CD8-positive, alpha-beta memory T cell (primary cell): Measurements from ENCODE around the gene SLC4A1AP. TPM values are rescaled to one million over a fixed set of nuclear protein-coding genes. Genes with fewer than 3 reads are reported as not detected.

Source experiments
- CTCF ChIA-PET: fragments of 350-600 bp; sonication (Branson Sonifier 250); formaldehyde crosslinking; loops from one replicate; lab custom pipeline; 2021; ENCODE audit warnings: antibody characterized with exemption; lab: Charles Lee
- POLR2A ChIA-PET: fragments of 350-600 bp; sonication (Branson Sonifier 250); formaldehyde crosslinking; loops from one replicate; lab custom pipeline; 2021; ENCODE audit warnings: antibody characterized with exemption; lab: Charles Lee
- DNase-seq, 5 donors: peaks; one replicate each; pipeline versions ENCODE4 v3.0.0 to v3.0.0-alpha.2; 2020 to 2022; ENCODE audit warnings: mixed read lengths in 1 of 5
- H3K27ac ChIP-seq: one replicate; pipeline ENCODE4 v1.7.0; 2013; ENCODE audit warnings: low read depth, mild to moderate bottlenecking, low read length, moderate library complexity
- H3K27me3 ChIP-seq: 2 replicates; pipeline ENCODE4 v1.7.0; 2013; ENCODE audit warnings: low read length, mild to moderate bottlenecking; ENCODE audit not compliant: insufficient read depth, poor library complexity, severe bottlenecking
- H3K36me3 ChIP-seq: 2 replicates; pipeline ENCODE4 v1.7.0; 2013; ENCODE audit warnings: mild to moderate bottlenecking, low read length, moderate library complexity; ENCODE audit not compliant: insufficient read depth
- H3K4me1 ChIP-seq: 2 replicates; pipeline ENCODE4 v1.7.0; 2013; ENCODE audit warnings: mild to moderate bottlenecking, low read length, moderate library complexity; ENCODE audit not compliant: insufficient read depth
- H3K4me3 ChIP-seq: 2 replicates; pipeline ENCODE4 v1.7.0; 2013; ENCODE audit warnings: mild to moderate bottlenecking, low read length
- H3K9me3 ChIP-seq: 2 replicates; pipeline ENCODE4 v1.7.0; 2013; ENCODE audit warnings: mild to moderate bottlenecking, low read length
- H3K27ac Mint-ChIP-seq, 8 donors: one replicate each; pipeline ENCODE4 v1.8.0; 2020 to 2021; ENCODE audit warnings: mixed read lengths in 8 of 8, mild to moderate bottlenecking in 6 of 8, inconsistent platforms in 3 of 8, moderate library complexity in 3 of 8
- H3K27me3 Mint-ChIP-seq, 2 donors: one replicate each; pipeline ENCODE4 v1.8.0; 2020 to 2021; ENCODE audit warnings: mixed read lengths in 2 of 2, mild to moderate bottlenecking in 1 of 2, moderate library complexity in 1 of 2
- H3K36me3 Mint-ChIP-seq, 3 donors: one replicate each; pipeline ENCODE4 v1.8.0; 2020 to 2021; ENCODE audit warnings: mixed read lengths in 3 of 3, inconsistent platforms in 1 of 3, mild to moderate bottlenecking in 1 of 3
- H3K4me1 Mint-ChIP-seq, 3 donors: one replicate each; pipeline ENCODE4 v1.8.0; 2020 to 2021; ENCODE audit warnings: mixed read lengths in 3 of 3, inconsistent platforms in 1 of 3, mild to moderate bottlenecking in 1 of 3
- H3K4me3 Mint-ChIP-seq, 7 donors: one replicate each; pipeline ENCODE4 v1.8.0; 2020 to 2021; ENCODE audit warnings: mixed read lengths in 7 of 7, mild to moderate bottlenecking in 6 of 7, moderate library complexity in 4 of 7, inconsistent platforms in 2 of 7
- H3K9me3 Mint-ChIP-seq, 5 donors: one replicate each; pipeline ENCODE4 v1.8.0; 2020 to 2022; ENCODE audit warnings: mixed read lengths in 5 of 5, mild to moderate bottlenecking in 3 of 5, moderate library complexity in 2 of 5, inconsistent platforms in 1 of 5
- polyA plus RNA-seq: library from polyadenylated mRNA; unstranded; fragments of 300-500 nt; fragmentation: Illumina TruSeq; gene quantifications from one replicate; pipeline ENCODE4 v1.2.3, GENCODE V29; 2021
- total RNA-seq, 2 experiments: library from RNA; stranded (reverse); gene quantifications; one replicate each; pipeline ENCODE4 v1.2.3, GENCODE V29; 2021

The SLC4A1AP gene
- total and polyA plus RNA-seq, 3 experiments from 2014 or later: 28.6 to 29.6 (median 29.1) TPM

DNA sequence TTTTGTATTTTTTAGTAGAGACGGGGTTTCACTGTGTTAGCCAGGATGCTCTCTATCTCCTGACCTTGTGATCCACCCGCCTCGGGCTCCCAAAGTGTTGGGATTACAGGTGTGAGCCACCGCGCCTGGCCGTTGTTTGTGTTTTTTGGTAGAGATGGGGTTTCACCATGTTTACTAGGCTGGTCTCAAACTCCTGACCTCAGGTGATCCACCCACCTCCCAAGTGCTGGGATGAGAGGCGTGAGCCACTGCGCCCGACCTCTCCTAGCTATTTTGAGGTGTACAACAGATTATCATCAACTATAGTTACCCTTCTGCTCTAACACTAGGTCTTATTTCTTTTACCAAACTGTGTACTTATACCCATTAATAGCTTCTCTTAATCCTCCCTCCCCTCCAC lies 78.9 kb downstream of the SLC4A1AP start:
- POLR2A ChIA-PET: no interaction called here
- no peaks in the 10 kb centered on the region for H3K4me1 ChIP-seq
- H3K9me3 Mint-ChIP-seq: no peaks in the 10 kb centered on the region
- H3K9me3 ChIP-seq: no peaks in the 10 kb centered on the region
- DNase-seq: no peak
- H3K4me3 Mint-ChIP-seq: no peak overlapping the region
- H3K27ac Mint-ChIP-seq: no peak overlapping the region
- peaks cover 3 to 14% of the 10 kb centered on the region in 2 donors for H3K27me3 Mint-ChIP-seq
- H3K27ac ChIP-seq: no peak overlapping the region
- no peak overlapping the region for H3K4me3 ChIP-seq
- no peaks in the 10 kb centered on the region for H3K36me3 Mint-ChIP-seq
- H3K4me1 Mint-ChIP-seq: no peaks in the 10 kb centered on the region
- CTCF ChIA-PET: no interaction called here
- H3K36me3 ChIP-seq: no peaks in the 10 kb centered on the region
- no peaks in the 10 kb centered on the region for H3K27me3 ChIP-seq

Other genes starting within 250 kb of the SLC4A1AP start
- gene NRBP1, start 235.3 kb upstream of the SLC4A1AP start, total RNA-seq: 10 to 100 TPM; 77.2 to 81.0 TPM
- gene NRBP1, start 235.3 kb upstream of the SLC4A1AP start, polyA plus RNA-seq: 128 TPM
- gene KRTCAP3, start 221.5 kb upstream of the SLC4A1AP start, total RNA-seq: 1 to 10 TPM; 4.0 to 5.4 TPM
- gene KRTCAP3, start 221.5 kb upstream of the SLC4A1AP start, polyA plus RNA-seq: 0.71 TPM
- gene IFT172, start 174.1 kb upstream of the SLC4A1AP start, total RNA-seq: 10 to 100 TPM; 12.0 to 13.8 TPM
- 5.3 TPM for gene IFT172, start 174.1 kb upstream of the SLC4A1AP start, polyA plus RNA-seq
- under 1 TPM in 1 of 2 experiments, not detected in 1; 0.15 TPM for gene FNDC4, start 168.7 kb upstream of the SLC4A1AP start, total RNA-seq
- not detected for gene FNDC4, start 168.7 kb upstream of the SLC4A1AP start, polyA plus RNA-seq
- not detected for gene GCKR, start 167.1 kb upstream of the SLC4A1AP start, total RNA-seq
- not detected for gene GCKR, start 167.1 kb upstream of the SLC4A1AP start, polyA plus RNA-seq
- 10 to 100 TPM; 20.6 to 21.8 TPM for gene ZNF512, start 80.8 kb upstream of the SLC4A1AP start, total RNA-seq
- gene ZNF512, start 80.8 kb upstream of the SLC4A1AP start, polyA plus RNA-seq: 39.1 TPM
- gene CCDC121, start 34.9 kb upstream of the SLC4A1AP start, total RNA-seq: under 1 TPM; 0.20 to 0.58 TPM
- 0.62 TPM for gene CCDC121, start 34.9 kb upstream of the SLC4A1AP start, polyA plus RNA-seq
- gene GPN1, start 34.8 kb upstream of the SLC4A1AP start, total RNA-seq: 10 to 100 TPM; 67.3 to 70.5 TPM
- 63.6 TPM for gene GPN1, start 34.8 kb upstream of the SLC4A1AP start, polyA plus RNA-seq
- 10 to 100 TPM; 31.1 to 33.6 TPM for gene SUPT7L, start 275 bp upstream of the SLC4A1AP start, total RNA-seq
- gene SUPT7L, start 275 bp upstream of the SLC4A1AP start, polyA plus RNA-seq: 24.6 TPM
- 10 to 100 TPM; 85.8 to 90.0 TPM for gene MRPL33, start 107.8 kb downstream of the SLC4A1AP start, total RNA-seq
- gene MRPL33, start 107.8 kb downstream of the SLC4A1AP start, polyA plus RNA-seq: 251 TPM
- gene RBKS, start 226.5 kb downstream of the SLC4A1AP start, total RNA-seq: 1 to 10 TPM; 2.1 to 2.9 TPM
- 4.7 TPM for gene RBKS, start 226.5 kb downstream of the SLC4A1AP start, polyA plus RNA-seq
- gene BABAM2, start 226.8 kb downstream of the SLC4A1AP start, total RNA-seq: 10 to 100 TPM; 59.4 to 65.6 TPM
- 66.7 TPM for gene BABAM2, start 226.8 kb downstream of the SLC4A1AP start, polyA plus RNA-seq